ENCODE results near the gene PAQR5.

The PAQR5 gene

GRCh38 chr15:69307939-69308338, 9.2 kb downstream of the PAQR5 start:
- DNase-seq: no peak
- in situ Hi-C loops (cut with HindIII; ENCODE audit: low pct_ligation_motif_present, low pct_unique_long_range_greater_than_20kb, low sequenced_read_pairs): no loop called here

DNA sequence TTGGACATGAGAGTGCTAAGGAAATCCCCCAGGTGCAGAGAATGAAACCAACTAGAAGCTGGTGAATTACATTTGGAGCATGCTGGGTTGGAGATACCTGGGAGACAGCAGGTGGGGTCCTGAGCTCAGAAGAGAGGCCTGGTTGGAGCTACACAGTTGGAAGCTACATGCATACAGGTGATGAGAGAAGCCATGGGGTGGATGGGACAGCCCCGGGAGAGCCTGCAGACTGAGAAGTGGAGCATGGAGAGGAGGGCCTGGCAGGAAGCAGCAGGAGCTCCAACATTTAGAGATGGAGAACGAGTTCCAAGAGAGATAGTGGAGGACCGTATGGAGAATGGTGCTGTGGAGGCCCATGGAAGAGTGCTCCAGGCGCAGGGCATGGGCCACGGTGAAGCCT, 10.2 kb downstream of the PAQR5 start:
- no peak for DNase-seq
- in situ Hi-C loops (cut with HindIII; ENCODE audit: low pct_ligation_motif_present, low pct_unique_long_range_greater_than_20kb, low sequenced_read_pairs): no loop called here

DNA sequence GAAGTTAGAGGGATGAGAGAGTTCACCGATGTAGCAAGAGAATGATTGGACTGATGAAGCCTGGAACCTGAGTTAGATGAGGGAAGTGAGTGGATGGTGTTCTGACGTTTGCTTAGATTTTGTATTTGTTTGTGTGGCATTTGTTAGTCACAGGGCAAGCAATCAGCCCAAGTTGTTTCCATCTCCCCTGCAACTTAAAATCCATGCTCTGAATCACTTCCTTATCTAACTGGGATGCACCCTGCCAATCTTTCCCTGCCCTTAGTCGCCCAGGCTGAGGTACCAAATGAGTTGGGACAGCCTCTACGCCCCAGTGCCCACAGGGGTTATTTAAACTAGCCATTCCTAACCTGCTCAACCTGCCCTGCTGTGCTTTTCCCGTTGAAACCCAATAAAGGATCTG, 12.6 kb downstream of the PAQR5 start:
- in situ Hi-C loops (cut with HindIII; ENCODE audit: low pct_ligation_motif_present, low pct_unique_long_range_greater_than_20kb, low sequenced_read_pairs): no loop called here
- no peak for DNase-seq

DNA sequence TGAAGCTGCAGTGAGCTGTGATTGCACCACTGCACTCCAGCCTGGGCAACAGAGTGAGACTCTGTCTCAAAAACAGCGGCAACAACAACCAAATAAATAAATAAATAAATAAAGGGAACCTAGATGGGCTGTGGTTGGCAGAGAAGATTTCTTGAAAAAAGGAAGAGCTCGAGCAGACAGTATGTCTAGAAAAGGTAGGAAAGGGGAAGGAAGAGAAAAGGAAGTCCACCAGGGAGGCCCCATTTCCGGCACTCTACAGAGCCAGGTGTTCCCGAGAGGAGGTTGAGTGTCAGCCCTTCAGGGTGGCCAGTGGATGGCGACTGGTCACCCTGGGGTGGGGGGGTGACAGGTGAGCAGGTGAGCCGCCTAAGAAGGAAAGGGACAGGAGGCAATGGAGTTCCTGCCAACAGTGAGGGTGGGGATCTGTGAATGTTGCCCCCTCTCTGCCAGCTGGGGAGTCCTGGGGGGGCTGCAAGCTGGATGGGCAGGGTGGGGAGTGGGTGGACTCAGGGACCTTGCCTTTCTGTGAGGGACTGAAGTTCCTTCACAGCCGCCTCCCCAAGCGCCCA, 14.8 kb downstream of the PAQR5 start:
- no peak for DNase-seq
- in situ Hi-C loops (cut with HindIII; ENCODE audit: low pct_ligation_motif_present, low pct_unique_long_range_greater_than_20kb, low sequenced_read_pairs): no loop called here

DNA sequence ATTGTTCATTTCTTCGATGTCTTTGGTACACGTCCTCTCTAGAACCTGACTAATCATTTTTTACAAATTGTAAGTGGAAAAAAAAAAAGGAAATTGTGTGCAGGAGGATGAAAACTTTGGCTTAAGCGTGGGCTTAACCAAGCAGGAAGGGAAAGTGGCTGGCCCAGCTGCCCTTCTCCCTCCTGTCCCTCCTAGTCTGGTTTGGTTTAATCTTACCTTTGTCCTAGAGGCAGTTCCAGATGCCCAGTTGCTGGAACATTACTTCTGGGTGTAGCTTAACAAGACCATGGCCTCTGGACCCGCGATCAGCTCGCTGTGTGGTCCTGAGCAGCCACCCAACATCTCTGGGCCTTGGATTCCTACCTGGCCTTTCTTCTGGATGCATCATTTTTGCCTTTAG, 15.4 kb downstream of the PAQR5 start:
- in situ Hi-C loops (cut with HindIII; ENCODE audit: low pct_ligation_motif_present, low pct_unique_long_range_greater_than_20kb, low sequenced_read_pairs): no loop called here
- DNase-seq: no peak

- no peak for DNase-seq
- in situ Hi-C loops (cut with HindIII; ENCODE audit: low pct_ligation_motif_present, low pct_unique_long_range_greater_than_20kb, low sequenced_read_pairs): no loop called here
These were observed 16.0 kb downstream of the PAQR5 start for GRCh38 chr15:69314736-69315135.

GRCh38 chr15:69315402-69316110, 16.8 kb downstream of the PAQR5 start:
- in situ Hi-C loops (cut with HindIII; ENCODE audit: low pct_ligation_motif_present, low pct_unique_long_range_greater_than_20kb, low sequenced_read_pairs): no loop called here
- DNase-seq: no peak

- in situ Hi-C loops (cut with HindIII; ENCODE audit: low pct_ligation_motif_present, low pct_unique_long_range_greater_than_20kb, low sequenced_read_pairs): no loop called here
- no peak for DNase-seq
These were observed 17.6 kb downstream of the PAQR5 start for GRCh38 chr15:69316291-69316690.

DNA sequence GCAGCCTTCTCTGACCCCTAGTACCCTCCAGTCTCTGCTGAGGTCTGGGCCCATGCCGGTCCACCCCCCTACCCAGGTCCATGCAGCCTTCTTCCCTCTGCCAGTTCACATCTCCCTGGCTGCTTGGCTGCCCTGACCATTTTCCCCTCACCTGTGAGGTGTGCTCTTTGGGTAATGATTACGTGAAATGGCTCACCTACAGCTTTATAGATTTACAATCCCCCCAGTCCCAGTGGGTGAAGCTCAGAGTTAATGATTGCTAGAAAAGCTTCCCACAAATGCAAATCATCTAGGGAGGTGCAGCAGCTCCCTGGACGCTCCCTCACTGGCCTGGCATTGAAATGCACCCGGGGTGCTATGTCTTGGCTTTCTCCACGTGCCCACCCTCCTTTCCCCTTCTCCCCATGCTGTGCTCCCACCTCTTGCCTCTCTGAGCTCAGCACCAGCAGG, 18.7 kb downstream of the PAQR5 start:
- in situ Hi-C loops (cut with HindIII; ENCODE audit: low pct_ligation_motif_present, low pct_unique_long_range_greater_than_20kb, low sequenced_read_pairs): no loop called here
- DNase-seq: peak; percentile 11

DNA sequence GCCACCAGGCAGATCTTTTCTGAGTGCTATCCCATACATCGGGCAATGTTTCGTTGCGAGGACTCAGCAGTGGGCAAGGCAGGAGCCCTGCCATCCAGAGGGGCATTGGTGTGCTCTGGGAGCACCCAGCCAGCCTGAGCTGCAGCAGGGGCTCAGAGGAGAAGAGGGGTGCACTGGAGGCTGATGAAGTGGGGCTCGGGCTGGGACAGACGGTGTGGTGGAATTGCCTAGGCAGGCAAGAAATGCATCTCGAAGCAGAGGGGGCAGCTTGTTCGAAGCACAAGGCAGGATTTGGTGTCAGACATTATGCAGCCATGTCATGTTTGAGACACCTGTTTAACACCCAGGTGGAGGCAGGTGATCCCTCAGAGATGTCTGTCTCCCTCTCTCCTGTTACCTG, 19.3 kb downstream of the PAQR5 start:
- in situ Hi-C loops (cut with HindIII; ENCODE audit: low pct_ligation_motif_present, low pct_unique_long_range_greater_than_20kb, low sequenced_read_pairs): no loop called here
- no peak for DNase-seq

- DNase-seq: no peak
- in situ Hi-C loops (cut with HindIII; ENCODE audit: low pct_ligation_motif_present, low pct_unique_long_range_greater_than_20kb, low sequenced_read_pairs): no loop called here
These were observed 21.0 kb downstream of the PAQR5 start for GRCh38 chr15:69319384-69320375.

DNA sequence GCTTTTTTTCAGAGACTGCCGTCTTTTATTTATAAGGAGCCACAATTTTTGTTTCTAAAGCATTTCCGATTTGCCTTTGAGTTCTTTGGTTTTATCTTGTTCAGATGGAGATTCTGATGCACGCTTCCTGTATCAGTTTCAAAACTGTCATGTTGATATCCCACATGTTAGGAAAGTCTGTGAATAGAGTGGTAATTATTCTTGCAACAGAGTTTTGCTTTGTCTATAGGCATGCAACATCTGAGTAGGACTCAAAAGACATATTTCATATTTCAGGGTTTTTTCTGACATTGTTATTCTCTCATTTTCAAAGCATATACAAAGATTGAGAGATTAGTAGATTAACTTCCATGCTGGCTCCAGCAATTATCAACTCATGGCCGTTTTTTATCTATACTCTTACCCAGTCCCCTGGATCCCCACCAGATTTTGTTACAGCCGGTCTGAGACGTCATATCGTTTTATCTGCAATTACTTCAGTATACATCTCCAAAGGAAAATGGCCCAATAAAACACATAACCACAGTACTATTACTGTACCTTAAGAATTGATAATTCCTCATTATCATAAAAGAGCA, 22.4 kb downstream of the PAQR5 start:
- no peak for DNase-seq
- in situ Hi-C loops (cut with HindIII; ENCODE audit: low pct_ligation_motif_present, low pct_unique_long_range_greater_than_20kb, low sequenced_read_pairs): no loop called here

GRCh38 chr15:69323893-69324430, 25.2 kb downstream of the PAQR5 start:
- DNase-seq: no peak
- in situ Hi-C loops (cut with HindIII; ENCODE audit: low pct_ligation_motif_present, low pct_unique_long_range_greater_than_20kb, low sequenced_read_pairs): no loop called here

DNA sequence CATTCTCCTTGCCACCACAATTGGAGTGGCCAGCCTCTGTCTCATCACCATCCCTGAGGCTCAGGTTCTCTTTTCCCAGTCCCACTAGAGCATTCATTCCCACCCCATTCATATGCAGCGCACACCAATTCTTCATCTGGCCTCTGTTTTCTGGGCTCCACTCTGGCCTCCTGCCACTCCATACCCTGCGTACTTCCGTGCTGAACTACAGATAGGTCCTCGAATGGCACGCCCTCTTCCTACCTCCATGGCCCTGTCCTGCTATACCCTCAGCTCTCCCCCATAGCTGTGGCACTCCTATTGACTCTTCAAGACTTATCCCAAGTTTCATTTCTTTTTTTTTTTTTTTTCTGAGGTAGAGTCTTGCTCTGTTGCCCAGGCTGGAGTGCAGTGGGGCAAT, 25.9 kb downstream of the PAQR5 start:
- in situ Hi-C loops (cut with HindIII; ENCODE audit: low pct_ligation_motif_present, low pct_unique_long_range_greater_than_20kb, low sequenced_read_pairs): no loop called here
- no peak for DNase-seq

DNA sequence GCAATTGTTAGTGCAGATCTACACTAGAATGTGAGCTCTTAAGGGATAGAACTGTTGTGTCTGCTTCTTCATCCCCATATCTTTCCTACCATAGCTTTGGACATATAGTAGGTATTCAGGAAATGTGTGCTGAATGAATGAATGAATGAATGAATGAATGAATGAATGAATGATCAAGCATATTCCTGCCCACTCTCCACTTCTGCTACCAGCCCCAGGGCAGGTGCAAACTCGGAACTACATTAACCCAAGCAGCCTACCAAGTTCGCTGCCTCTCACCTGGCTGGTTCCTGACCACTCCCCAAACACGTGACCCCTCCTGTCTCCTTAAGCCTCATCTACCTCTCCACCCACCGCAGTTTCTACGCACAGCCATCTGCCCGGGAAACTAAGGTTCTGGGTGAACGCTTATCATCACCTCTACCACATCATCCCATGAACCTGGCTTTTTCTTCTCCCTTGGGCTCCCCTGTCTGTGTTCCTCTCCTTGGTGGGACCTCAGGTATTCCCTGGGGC, 26.8 kb downstream of the PAQR5 start:
- in situ Hi-C loops (cut with HindIII; ENCODE audit: low pct_ligation_motif_present, low pct_unique_long_range_greater_than_20kb, low sequenced_read_pairs): no loop called here
- no peak for DNase-seq

- in situ Hi-C loops (cut with HindIII; ENCODE audit: low pct_ligation_motif_present, low pct_unique_long_range_greater_than_20kb, low sequenced_read_pairs): no loop called here
- no peak for DNase-seq
These were observed 29.4 kb downstream of the PAQR5 start for GRCh38 chr15:69328080-69328479.

GRCh38 chr15:69328739-69329138, 30.0 kb downstream of the PAQR5 start:
- DNase-seq: no peak
- in situ Hi-C loops (cut with HindIII; ENCODE audit: low pct_ligation_motif_present, low pct_unique_long_range_greater_than_20kb, low sequenced_read_pairs): no loop called here

DNA sequence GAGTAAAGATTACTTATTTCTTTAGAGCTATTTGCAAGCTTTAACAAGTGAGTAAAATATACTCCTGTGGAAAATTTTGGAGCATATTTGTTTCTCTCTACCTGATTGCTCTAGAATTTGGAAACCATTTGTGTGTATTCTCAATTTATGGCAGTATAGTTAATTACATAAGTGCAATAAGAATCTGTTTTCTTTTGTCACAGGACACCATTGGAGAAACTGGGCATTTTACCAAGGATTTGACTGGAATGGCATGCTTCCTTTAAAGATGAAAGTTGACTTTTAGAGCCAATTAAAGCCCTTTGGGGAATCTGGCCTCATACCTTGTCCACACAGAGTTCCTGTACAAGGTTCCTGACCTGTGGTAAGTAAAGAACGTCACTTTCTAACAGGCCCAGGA, 38.4 kb downstream of the PAQR5 start:
- no peak for DNase-seq
- in situ Hi-C loops (cut with HindIII; ENCODE audit: low pct_ligation_motif_present, low pct_unique_long_range_greater_than_20kb, low sequenced_read_pairs): no loop called here

Measured in ACHN (cell line).